ENCODE data around the gene TBC1D22B.
A peak's percentile ranks its signal among the peaks of the same experiment; 100 is the strongest.
"Not testable (repeated sequence)": the region's sequence is repeated elsewhere in the genome, so short reads cannot be mapped to it uniquely, and the experiment has no call there.

The TBC1D22B gene

DNA sequence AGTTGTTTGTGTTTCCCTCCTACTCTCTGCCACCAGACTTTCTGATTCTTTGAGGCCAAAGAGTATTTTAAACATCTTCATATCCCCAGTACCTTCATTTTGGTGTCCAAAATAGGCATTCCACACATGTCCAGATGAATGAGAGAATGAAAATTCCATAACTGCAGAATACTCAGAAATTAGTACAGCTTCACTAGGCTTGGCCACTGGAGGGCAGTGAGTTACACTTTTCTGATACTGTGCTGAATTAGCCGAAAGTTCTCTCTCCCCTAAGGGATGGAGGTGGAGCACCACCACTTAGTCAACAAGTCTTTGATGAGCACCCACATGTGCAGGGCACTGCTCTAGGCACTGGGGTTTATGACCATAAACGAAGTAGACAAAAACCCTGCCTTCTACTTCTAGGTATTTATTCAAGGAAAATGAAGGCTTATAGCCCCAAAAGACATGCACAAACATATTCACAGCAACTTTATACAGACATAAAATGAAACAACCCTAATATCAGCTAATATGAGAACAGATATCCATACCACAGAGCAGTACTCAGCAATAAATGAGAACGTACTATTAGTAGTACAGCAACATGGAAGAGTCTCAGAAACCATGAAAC lies 46.4 kb downstream of the TBC1D22B start:
- in situ Hi-C loops (cut with MboI; ENCODE audit: low sequenced_read_pairs, unreplicated experiment): no loop called here
- peak; percentile 50 for DNase-seq (ENCODE audit: low spot score)
- TF ChIP-seq, protein P1, sequence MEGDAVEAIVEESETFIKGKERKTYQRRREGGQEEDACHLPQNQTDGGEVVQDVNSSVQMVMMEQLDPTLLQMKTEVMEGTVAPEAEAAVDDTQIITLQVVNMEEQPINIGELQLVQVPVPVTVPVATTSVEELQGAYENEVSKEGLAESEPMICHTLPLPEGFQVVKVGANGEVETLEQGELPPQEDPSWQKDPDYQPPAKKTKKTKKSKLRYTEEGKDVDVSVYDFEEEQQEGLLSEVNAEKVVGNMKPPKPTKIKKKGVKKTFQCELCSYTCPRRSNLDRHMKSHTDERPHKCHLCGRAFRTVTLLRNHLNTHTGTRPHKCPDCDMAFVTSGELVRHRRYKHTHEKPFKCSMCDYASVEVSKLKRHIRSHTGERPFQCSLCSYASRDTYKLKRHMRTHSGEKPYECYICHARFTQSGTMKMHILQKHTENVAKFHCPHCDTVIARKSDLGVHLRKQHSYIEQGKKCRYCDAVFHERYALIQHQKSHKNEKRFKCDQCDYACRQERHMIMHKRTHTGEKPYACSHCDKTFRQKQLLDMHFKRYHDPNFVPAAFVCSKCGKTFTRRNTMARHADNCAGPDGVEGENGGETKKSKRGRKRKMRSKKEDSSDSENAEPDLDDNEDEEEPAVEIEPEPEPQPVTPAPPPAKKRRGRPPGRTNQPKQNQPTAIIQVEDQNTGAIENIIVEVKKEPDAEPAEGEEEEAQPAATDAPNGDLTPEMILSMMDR (IDR thresholded peaks at IDR 0.05; ENCODE audit: borderline replicate concordance, control extremely low read depth, extremely low read depth, insufficient read depth, missing control alignments): peak; percentile 62

DNA sequence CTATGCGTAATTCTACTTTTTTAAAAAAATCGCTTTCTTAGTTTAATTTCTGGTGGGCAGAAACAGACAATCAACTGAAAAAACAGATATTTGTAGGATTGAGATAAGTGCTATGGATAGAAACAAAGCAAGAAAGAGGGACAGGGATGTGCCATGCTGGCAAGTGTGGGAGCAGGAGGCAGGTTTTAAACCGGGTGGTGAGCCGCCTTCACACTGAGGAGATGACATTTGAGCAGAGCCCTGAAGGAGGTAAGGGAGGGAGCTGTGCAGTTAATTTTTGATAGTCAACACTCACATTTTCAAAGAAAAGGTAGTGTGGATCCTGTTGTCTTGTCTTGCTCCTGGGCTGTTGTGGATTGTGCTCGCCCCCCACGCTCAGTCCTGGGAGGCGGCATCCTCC lies 47.2 kb downstream of the TBC1D22B start:
- no peak for DNase-seq (ENCODE audit: low spot score)
- TF ChIP-seq, protein P1 (IDR thresholded peaks at IDR 0.05; ENCODE audit: borderline replicate concordance, control extremely low read depth, extremely low read depth, insufficient read depth, missing control alignments): no peak
- in situ Hi-C loops (cut with MboI; ENCODE audit: low sequenced_read_pairs, unreplicated experiment): no loop called here

DNA sequence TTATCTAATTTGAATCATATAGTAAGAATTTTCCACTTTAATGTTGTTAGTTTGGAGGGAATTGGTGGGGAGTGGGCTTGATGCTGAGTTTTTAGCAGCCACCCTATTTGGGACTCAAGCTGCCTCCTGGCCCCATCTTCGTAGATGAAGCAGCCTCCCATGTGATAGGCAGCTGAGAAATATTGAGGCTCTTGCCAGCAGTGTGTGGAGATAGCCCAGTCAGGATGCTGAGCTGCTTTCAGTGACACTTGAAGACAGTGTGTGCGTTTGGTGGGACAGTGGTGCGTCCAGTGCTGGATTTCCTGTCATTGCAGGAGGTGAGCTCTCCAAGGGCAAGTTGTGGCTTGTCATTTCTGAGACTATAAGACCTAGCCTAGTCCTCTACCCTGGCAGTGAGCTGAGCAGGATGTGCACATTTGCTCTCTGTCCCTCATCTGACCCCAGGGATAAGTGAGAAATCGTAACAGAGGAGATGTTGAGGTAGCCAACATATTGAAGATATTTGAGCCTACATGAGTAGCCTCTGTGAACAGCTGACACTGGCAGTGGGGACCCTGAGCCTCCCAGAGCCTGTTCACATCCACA lies 48.4 kb downstream of the TBC1D22B start:
- DNase-seq (ENCODE audit: low spot score): no peak
- TF ChIP-seq, protein P1 (IDR thresholded peaks at IDR 0.05; ENCODE audit: borderline replicate concordance, control extremely low read depth, extremely low read depth, insufficient read depth, missing control alignments): no peak
- in situ Hi-C loops (cut with MboI; ENCODE audit: low sequenced_read_pairs, unreplicated experiment): no loop called here

DNA sequence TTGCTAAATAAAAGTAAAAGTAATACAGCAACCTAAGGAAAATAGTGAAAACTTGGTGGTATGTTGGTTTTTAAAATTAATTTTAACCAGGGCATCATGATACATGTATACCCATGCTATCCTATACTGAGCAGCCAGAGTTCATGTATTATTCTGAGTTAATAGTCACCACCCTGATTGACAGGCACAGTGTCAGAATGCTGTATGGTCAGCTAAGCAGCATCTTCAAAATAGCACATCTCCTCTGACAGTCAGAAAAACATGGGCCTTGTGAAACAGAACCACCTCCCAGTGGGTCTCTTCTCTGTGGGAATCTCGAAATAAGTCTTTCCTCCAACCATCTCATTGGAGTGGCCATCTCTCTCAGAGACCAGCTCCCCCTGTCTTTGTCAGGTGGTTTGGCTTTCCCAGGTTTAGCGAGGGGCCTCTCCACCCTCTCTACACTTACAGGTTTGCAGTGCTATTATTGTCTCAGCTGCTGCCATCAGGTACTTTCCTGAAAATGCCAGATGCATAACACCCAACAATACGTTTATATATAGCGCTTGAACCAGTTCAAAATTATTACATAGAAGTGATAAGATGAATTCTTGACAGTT lies 49.2 kb downstream of the TBC1D22B start:
- no peak for DNase-seq (ENCODE audit: low spot score)
- in situ Hi-C loops (cut with MboI; ENCODE audit: low sequenced_read_pairs, unreplicated experiment): no loop called here
- TF ChIP-seq, protein P1 (IDR thresholded peaks at IDR 0.05; ENCODE audit: borderline replicate concordance, control extremely low read depth, extremely low read depth, insufficient read depth, missing control alignments): no peak

DNA sequence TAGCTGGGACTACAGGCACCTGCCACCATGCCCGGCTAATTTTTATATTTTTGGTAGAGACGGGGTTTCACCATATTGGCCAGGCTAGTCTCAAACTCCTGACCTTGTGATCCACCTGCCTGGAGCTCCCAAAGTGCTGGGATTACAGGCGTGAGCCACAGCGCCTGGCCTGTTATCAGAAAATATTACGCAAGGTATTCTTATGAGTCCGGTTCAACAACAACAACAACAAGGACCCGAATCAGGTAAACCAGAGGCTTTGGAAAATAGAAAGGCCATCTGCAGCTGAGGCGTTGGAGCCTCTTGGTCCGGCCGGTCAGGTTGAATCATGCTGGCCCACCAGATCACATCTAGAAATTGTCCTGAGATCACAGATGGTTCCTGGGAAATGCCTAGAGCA lies 49.9 kb downstream of the TBC1D22B start:
- DNase-seq (ENCODE audit: low spot score); in situ Hi-C loops (cut with MboI; ENCODE audit: low sequenced_read_pairs, unreplicated experiment): not testable (repeated sequence)

DNA sequence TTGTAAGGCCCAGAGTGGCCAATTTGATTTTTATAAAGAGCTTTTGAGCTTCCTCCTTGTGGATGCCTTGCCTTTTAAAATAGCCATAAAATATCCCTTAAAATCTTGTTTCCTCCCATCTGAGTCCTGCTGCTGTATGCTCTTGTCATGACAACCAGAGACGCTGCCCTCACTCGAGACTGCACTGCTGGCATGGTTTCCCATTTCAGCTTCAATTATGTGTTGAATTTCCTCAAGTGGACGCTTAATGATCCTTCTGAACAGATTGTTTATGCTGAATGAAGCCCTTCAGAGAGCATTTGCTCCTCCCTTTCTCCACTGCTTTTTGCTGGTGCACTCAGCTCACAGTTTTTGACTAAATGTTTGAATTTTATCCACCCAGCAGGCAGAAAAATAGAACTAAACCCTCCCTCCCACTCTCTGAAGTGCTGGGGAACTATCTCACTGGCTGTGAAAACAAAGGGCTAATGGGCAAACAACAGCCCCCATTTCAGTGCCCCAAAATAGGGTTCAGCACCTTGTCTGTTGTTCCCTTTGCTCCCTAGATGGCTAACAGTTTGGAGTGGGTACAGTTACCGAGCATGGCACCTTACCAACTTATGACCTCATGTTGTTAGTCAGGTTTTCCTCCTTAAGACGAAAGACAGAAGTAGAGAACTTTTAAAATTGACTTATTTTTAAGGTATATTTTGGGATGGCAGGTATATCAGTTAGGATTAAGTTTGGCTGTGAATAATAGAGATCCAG lies 50.7 kb downstream of the TBC1D22B start:
- DNase-seq (ENCODE audit: low spot score): no peak
- in situ Hi-C loops (cut with MboI; ENCODE audit: low sequenced_read_pairs, unreplicated experiment): no loop called here
- TF ChIP-seq, protein P1 (IDR thresholded peaks at IDR 0.05; ENCODE audit: borderline replicate concordance, control extremely low read depth, extremely low read depth, insufficient read depth, missing control alignments): no peak

DNA sequence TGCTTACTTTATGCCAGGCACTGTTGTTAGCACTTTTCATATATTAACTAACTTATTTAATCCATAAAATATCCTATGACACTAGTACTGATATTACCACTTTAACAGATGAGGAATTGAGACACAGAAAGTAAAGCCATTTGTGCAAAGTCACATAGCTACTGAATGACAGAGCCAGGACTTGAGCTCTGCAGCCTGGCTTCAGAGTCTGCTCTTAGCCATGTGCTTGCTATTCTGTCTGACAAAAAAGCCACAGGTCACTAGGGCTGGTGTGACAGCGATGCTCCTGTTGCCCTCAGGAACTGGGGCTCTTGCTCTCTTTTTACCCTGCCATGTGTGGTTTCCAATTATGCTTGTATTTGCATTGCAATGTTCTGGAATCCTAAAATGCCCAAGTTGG lies 51.5 kb downstream of the TBC1D22B start:
- no peak for DNase-seq (ENCODE audit: low spot score)
- TF ChIP-seq, protein P1 (IDR thresholded peaks at IDR 0.05; ENCODE audit: borderline replicate concordance, control extremely low read depth, extremely low read depth, insufficient read depth, missing control alignments): no peak
- in situ Hi-C loops (cut with MboI; ENCODE audit: low sequenced_read_pairs, unreplicated experiment): no loop called here
